GM20431 (cell line): ENCODE measurements around the gene LRFN2.

Experiments
- in situ Hi-C: fragments of 300-500 bp; cut with MseI, MboI; formaldehyde crosslinking; loops from one replicate; pipeline ENCODE4 v1.15.0; 2020; ENCODE audit warnings: low sequenced_read_pairs; ENCODE audit not compliant: unreplicated experiment

Gene LRFN2

DNA sequence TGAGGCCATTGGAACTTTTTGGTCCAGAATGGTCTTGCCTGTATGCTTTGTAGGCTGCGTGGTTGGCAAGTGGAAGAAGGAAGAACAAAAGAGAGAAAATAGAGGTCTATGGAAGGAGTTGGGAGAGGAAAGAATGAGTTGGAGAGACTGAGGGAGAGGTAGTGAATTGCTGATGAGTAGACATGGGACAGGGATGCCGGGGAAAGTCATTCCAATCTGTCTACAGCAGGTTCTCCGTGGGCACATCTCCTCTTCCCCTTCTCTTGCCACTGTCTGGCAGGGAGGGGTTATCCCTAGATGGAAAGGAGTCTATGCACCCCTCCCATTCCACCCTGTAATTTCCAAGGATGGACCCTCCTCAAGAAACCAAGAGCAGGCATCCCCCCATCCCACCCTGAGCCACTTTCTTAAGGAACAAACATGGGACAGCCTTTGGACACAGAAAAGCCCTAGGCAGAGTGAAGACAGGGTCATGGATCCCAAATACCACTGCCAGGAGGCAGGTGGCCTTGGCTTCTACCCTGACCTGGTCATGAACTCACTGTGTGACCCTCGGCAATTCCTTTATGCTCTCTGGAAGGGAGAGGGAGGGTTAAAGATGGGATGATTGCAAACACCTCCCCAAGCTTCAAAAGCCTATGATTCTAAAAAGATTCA, 196.9 kb downstream of the LRFN2 start:
- in situ Hi-C loops = no loop called here

DNA sequence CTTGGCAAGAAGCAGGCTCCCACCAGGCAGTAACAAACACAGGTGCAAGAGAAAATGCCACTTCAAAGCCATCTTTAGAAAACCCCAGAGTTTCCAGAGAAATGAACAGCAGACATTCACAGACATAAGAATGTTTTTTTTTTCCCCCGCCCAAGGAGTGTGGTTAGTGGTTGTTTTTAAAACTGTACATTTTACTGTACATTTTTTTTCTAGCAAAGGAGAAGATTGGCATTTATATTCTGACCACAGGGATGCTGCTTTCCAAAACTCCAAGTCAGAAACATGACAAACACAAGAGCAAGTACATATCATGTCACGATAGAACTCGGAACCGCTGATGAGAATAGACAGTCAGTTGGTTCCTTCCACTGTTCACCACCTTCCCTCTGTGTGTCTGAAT, 197.9 kb downstream of the LRFN2 start:
- in situ Hi-C loops = no loop called here

DNA sequence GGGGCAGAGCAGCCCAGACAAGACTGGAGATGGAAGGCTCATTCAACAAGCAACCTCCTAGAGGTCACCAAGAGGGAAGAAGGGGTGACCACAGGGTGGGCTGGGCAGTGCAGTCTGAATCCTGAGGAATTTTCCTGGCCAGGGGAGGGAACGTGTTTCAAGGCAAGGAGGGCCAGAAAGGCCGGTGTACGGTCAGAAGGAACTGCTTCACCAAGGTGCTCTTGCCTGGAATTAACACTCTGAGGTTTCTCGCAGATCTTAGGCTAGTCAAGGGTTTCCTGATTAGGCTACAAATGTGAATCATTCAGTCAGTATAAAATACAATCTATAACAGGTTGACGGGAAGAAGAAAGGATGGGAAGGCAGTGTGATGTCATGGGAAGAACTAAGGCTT, 199.3 kb downstream of the LRFN2 start:
- in situ Hi-C loops = no loop called here

DNA sequence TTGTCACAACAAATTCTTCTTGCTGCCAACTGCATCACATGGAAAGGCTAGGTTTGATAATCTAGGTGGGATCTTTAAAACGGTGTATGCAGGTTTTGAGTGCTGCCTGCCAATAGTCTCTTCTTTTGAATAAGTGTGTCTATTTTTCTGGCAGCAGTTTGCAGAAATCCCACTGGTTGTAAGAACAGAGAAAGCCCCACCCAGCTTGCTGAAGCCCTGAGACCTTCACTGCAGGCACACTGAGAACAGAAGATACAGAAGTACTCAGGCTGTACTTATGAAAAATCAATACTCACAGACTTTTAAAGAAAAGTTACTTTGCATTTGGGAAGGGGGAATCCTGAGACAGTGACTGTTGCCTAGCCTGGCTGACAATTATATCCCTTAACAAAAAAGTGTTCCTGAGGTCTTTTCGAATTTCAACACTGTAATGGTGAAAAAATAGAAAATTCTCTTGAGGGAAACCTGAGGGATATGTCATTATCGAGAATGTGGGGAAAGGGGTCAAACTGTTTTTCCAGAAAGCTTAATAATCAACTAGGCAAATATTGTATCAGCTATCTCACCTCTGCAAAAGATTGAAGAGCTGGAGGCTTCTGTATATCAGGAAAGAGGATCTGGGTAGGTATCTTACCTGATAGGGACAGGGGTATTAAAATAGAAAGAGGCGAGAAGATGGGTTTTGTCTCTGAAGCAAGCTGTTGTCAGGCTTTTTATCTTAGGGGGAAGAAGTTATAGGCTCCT, 199.9 kb downstream of the LRFN2 start:
- in situ Hi-C loops = no loop called here

- in situ Hi-C loops = no loop called here
Measured at GRCh38 chr6:40386200-40386599, 201.0 kb downstream of the LRFN2 start.

GRCh38 chr6:40383348-40384115, 203.6 kb downstream of the LRFN2 start:
- in situ Hi-C loops = no loop called here

- in situ Hi-C loops = no loop called here
Measured at GRCh38 chr6:40380271-40380670, 206.9 kb downstream of the LRFN2 start.

DNA sequence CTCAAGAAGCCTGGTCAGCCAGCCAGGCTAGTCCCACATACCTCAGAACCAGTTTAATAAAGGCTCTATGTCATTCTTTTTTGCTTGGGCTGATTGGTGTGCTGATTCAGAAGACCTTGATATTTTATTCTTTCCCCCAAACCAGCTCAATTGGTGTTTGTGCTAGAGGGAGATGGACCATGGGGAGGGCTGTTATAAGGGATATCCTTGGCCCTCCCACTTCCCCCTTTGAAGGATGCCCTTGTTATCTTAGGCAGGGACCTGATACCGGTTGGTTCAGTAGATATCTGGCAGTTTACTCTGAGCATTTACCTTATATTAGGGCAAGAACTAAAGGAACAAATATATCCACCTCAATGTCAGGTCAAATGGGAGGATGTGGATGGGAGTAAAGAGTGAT, 207.4 kb downstream of the LRFN2 start:
- in situ Hi-C loops = no loop called here

DNA sequence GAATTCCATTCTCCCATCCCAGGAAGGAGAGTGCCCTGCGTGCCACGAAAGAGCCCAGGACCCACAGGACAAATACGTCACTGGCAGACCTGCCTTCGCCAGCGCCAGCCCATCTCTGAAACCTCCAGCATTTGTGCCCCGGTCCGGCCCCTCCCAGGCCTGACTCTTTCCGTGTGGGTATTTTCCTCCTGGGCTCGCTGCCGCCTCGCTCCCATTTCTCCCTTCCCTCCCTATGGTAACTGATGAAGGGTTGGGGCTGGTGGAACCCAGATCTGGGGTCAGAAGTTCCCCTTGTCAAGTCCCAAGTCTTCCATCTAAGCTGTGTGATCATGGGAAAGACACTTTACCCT, 208.5 kb downstream of the LRFN2 start:
- in situ Hi-C loops = no loop called here

- in situ Hi-C loops = no loop called here
Measured at GRCh38 chr6:40378071-40378724, 209.0 kb downstream of the LRFN2 start.

GRCh38 chr6:40377173-40377806, 209.9 kb downstream of the LRFN2 start:
- in situ Hi-C loops = no loop called here

GRCh38 chr6:40376113-40376650, 211.0 kb downstream of the LRFN2 start:
- in situ Hi-C loops = no loop called here

- in situ Hi-C loops = no loop called here
Measured at GRCh38 chr6:40373267-40373666, 213.9 kb downstream of the LRFN2 start.

DNA sequence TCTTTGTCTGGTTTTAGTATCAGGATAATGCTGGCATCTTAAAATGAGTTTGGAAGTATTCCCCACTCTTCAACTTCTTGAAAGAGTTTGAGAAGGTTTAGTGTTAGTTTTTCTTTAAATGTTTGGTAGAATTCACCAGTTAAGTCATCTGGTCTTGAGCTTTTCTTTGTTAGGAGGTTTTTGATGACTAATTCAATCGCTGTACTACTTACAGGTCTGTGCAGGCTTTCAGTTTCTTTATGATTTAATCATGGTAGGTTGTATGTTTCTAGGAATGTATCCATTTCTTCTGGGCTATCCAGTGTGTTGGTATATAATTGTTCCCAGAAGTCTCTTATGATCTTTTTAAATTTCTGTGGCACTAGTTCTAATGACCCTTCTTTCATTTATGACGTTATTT, 215.5 kb downstream of the LRFN2 start:
- in situ Hi-C loops = no loop called here

- in situ Hi-C loops = no loop called here
Measured at GRCh38 chr6:40371095-40371494, 216.1 kb downstream of the LRFN2 start.

- in situ Hi-C loops = no loop called here
Measured at GRCh38 chr6:40369891-40370290, 217.3 kb downstream of the LRFN2 start.

DNA sequence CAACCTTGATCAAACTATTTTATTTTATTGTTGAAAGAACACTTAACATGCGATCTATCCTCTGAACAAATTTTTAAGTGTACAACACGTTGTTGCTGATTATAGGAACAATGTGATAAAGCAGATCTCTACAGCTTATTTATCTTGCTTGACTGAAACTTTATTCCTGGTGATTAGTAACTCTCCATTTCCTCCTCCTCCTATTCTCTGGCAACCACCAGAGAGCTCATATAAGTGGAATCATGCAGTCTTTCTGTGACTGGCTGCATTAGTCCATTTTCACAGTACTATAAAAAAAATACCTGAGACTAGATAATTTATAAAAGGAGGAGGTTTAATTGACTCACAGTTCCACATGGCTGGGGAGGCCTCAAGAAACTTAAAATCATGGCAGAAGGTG, 218.1 kb downstream of the LRFN2 start:
- in situ Hi-C loops = no loop called here

- in situ Hi-C loops = no loop called here
Measured at GRCh38 chr6:40362859-40363258, 224.3 kb downstream of the LRFN2 start.

- in situ Hi-C loops = no loop called here
Measured at GRCh38 chr6:40359808-40360207, 227.4 kb downstream of the LRFN2 start.
